Measurements from ENCODE around the gene RAB3D. TPM values are rescaled to one million over a fixed set of nuclear protein-coding genes. Genes with fewer than 3 reads are reported as not detected.

RAB3D gene
- total and polyA plus RNA-seq, 10 of the 15 experiments (the other 5 are each of a cell fraction or from before 2014, with no cell fraction given): 1.1 to 15.7 (median 6.2) TPM

- TF ChIP-seq BHLHE40 (IDR thresholded peaks at IDR 0.05; ENCODE audit: borderline replicate concordance in 1 of 2, low read depth in 2 of 2, low read length in 1 of 2) (peak; percentile 62 to 71; a peak in 3 of 4 replicates), KAT2A (conservative IDR thresholded peaks at IDR 0.05; ENCODE audit: control insufficient read depth, low read depth, low read length) (no peak), SMAD1 (IDR thresholded peaks at IDR 0.05; ENCODE audit: low read depth, partially characterized antibody) (no peak), TCF3 (IDR thresholded peaks at IDR 0.05; ENCODE audit: borderline replicate concordance, insufficient read depth, low read depth, low read length) (peak; percentile 57), BCL3 (IDR thresholded peaks at IDR 0.05; ENCODE audit: borderline replicate concordance, insufficient read depth, low read depth, low read length, poor library complexity, severe bottlenecking) (no peak), RB1 (IDR thresholded peaks at IDR 0.05; ENCODE audit: borderline replicate concordance) (peak; percentile 77; the same call in 1 of the 2 replicates), RAD21 (IDR thresholded peaks at IDR 0.05; ENCODE audit: insufficient read depth, low read depth, low read length) (peak; percentile 58), SP1 (IDR thresholded peaks at IDR 0.05; ENCODE audit: low read depth, low read length) (peak; percentile 94), POU2F2 (IDR thresholded peaks at IDR 0.05; ENCODE audit: borderline replicate concordance, low read depth, low read length) (peak; percentile 5; the same call in 1 of the 3 replicates), CREB1 (IDR thresholded peaks at IDR 0.05; ENCODE audit: low read depth) (peak; percentile 92), ZBTB40 (IDR thresholded peaks at IDR 0.05; ENCODE audit: borderline replicate concordance) (no peak), SMC3 (IDR thresholded peaks at IDR 0.05; ENCODE audit: borderline replicate concordance, low read length) (peak; percentile 50; the same call in 1 of the 2 replicates), CUX1 (IDR thresholded peaks at IDR 0.05; ENCODE audit: insufficient replicate concordance, low read depth, low read length) (no peak), KDM1A (IDR thresholded peaks at IDR 0.05; ENCODE audit: borderline replicate concordance) (no peak)
Observed at GRCh38 chr19:11380653-11381537, 41.4 kb upstream of the RAB3D start (continued).

All from GM12878 (cell line).